Erythroblast (primary cell): ENCODE data around the gene DNAI7.

ENCODE experiments used
- DNase-seq, 2 experiments: peaks; one replicate each; lab custom pipeline; 2025; lab: John Stamatoyannopoulos, UW
- GATA1 ChIP-seq: IDR thresholded peaks from 2 replicates; pipeline ENCODE4 v1.6.1; 2011; ENCODE audit warnings: low read depth, mild to moderate bottlenecking, control low read depth, low read length, moderate library complexity
- POLR2A ChIP-seq: IDR thresholded peaks from 2 replicates; pipeline ENCODE4 v1.6.1; 2011; ENCODE audit warnings: mild to moderate bottlenecking, low read length

DNAI7 gene

DNA sequence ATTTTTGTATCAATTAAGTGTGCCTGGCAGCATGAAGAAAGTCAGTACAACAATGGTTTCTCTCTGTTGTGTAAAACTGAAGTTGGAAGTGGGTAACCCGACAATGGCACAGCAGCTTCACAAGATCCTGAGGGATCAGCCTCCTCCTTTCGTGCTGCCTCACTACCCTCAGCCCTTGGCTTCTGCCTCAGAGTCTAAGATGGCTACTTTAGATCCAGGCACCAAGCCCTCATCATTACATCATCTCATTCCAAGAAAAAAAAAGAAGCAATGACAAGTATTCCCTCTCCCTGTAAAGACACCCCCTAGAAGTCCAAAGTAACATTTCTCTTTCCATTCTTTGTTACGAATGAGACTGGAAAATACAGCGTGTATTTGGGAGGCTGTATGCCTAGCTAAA, 92.6 kb downstream of the DNAI7 start:
- TF ChIP-seq GATA1, result no peak
- TF ChIP-seq POLR2A, result no peak
- DNase-seq, result no peak

DNA sequence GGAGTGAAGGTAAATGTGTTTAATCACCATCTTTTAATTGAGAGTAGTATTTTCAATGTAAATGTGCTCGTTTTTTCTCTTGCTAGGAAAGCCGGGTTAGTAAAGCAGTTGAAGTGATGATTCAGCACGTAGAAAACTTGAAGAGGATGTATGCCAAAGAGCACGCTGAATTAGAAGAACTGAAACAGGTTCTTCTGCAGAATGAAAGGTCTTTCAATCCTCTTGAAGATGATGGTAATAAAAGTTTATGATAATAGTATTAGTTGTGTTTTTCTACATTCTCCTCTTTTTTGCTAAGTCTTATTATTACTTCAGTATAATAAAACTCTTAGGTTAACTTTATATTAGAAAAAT, 93.9 kb downstream of the DNAI7 start:
- TF ChIP-seq GATA1, result no peak
- no peak for TF ChIP-seq POLR2A

DNA sequence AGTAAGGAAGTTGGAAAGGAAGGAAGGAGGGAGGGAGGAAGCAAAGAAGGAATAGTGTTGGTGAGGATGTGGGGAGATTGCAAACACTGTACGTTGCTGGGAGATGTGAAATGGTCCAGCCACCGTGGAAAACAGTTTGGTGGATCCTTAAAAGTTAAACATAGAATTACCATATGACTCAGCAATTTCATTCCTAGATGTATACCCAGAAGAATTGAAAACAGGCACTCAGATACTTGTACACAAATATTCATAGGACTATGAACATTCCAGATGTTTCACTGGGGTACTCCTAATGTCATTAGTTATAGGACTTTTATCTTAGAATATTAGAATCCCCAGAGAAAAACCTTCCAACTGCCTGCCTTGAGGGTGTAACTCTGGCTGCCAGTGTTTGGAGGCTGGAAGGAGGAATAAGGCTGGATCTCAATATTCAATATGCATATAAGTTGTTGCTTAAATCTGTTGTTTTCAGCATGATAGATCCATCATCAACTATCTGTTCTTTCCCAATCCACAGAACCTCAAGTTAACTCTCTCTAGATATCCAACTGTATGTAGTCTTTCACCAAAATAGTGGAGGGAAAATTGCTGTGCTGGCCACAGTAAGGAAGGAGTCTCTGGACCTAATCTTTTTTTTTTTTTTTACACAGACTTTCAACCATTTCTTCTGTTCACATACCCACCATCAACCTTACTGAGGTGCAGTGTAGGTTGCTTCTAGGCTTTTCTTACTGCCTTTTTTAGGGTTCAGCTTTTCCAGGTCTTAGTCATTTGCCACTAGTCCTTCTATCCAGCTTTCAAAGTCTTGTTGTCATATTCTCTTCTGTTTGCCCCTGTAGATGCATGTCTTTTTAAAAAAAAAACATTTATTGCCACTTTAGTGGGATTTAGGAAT, 94.5 kb downstream of the DNAI7 start:
- no peak for TF ChIP-seq POLR2A
- no peak for DNase-seq

More for the DNA sequence above, 93.9 kb downstream of the DNAI7 start:
- no peak for DNase-seq

DNA sequence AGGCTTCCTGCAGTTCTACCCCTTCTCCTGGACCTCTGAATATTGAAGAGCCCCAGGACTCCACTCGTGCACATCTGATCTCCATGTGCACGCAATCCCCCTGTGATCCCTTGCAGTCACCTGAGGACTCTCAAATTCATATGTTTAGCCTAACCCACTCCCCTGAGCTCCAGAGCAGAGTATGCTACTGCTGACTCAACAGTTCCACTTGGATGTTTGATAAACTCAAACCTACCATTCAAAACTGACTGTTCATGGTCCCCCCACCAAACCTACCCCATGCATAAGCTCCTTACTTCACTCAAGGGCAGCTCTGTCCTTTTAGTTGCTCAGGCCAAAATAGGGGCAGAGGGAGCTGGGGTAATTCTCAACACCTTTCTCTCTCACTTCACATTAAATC, 96.0 kb downstream of the DNAI7 start:
- DNase-seq, result no peak
- TF ChIP-seq GATA1, result no peak
- TF ChIP-seq POLR2A, result no peak

DNA sequence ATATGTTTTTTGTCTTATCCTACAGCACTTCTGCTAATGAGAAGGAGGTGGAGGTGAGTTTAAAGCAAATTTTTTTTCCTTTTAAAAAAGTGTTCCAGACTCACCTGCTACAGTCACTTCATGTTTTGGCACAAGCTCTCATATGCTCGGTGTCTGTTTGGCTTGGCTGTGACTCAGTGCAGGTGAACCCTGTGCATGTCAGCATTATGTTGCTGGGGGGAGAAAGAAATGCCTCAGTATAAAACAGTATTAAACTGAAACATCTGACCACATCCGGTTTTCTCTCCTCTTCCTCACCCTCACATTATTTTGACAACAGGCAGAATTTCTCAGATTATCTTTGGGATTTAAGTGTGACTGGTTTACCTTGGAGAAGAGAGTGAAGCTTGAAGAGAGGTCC, 105.2 kb downstream of the DNAI7 start:
- no peak for TF ChIP-seq POLR2A
- TF ChIP-seq GATA1, result no peak
- DNase-seq, result no peak

DNA sequence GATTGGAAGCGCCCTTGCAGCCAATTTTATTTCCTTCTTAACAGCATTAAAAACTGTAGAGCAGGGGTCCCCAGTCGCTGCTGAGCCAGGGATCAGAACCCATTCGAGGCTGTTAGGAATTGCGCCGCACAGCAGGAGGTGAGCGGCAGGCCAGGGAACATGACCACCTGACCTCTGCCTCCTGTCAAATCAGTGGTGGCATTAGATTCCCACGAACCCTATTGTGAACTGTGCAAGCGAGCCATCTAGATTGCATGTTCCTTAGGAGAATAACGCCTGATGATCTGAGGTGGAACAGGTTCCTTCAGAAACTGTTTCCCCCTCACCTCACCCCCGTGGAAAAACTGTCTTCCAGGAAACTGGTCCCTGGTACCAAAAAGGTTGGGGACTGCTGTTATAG, 107.4 kb downstream of the DNAI7 start:
- no peak for DNase-seq
- TF ChIP-seq GATA1, result no peak
- TF ChIP-seq POLR2A, result no peak

DNA sequence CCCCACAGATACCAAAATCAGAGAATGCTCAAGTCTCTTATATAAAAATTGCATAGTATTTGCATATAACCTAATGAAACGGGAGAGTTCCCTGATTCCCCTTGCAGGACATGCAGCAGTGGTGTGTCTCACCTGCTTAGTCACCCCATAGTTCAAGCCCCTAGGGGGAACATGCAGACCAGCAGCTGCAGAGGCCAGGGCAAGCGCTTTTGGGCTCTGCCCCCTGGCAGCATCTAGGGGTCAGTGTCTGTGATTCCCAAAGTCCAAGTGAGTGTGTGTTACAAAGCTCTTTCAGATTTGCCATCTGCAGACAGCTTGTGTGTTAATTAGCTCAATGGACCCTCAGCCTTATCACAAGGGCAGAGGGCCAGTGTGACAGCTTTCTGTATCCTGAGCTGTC, 110.1 kb downstream of the DNAI7 start:
- DNase-seq, result no peak
- TF ChIP-seq POLR2A (no peak), GATA1 (no peak)

DNA sequence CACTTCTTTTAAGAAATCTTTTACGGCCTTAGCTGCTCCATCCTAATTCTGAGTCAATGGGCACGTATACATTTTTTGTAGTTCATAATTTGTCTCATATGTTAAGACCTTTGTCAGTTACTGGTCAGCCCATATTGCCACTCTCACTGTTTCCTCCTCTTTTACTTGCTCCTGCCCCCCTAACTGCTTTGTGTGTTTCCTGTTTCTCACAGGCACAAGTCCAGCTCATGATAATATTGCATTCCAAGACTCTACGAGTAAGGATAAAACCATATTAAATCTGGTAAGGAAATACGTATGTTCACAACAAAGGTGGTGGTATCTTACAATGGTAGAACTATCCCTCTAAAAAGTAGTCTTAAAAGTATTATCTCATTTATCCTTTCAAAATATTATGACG, 111.7 kb downstream of the DNAI7 start:
- TF ChIP-seq POLR2A (no peak), GATA1 (no peak)
- DNase-seq, result no peak

DNA sequence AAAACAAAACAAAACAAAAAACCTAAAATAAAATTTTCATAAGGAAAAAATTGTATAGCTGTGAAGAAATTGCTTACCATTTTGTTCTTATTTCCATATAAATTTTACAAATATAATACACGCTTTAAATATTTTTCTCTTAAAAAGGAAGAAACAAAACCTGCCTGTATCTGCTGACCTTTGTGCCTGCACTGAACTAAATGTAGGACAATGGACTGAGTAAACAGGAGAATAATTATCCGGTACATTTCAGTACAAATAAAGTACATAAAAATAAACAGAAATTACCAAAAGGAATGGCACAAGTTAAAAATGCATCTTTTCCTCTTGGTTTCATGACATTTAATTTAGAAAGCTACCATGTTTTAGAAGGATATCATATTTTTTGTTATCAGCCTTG, 112.3 kb downstream of the DNAI7 start:
- TF ChIP-seq GATA1 (no peak), POLR2A (no peak)
- DNase-seq, result no peak

DNA sequence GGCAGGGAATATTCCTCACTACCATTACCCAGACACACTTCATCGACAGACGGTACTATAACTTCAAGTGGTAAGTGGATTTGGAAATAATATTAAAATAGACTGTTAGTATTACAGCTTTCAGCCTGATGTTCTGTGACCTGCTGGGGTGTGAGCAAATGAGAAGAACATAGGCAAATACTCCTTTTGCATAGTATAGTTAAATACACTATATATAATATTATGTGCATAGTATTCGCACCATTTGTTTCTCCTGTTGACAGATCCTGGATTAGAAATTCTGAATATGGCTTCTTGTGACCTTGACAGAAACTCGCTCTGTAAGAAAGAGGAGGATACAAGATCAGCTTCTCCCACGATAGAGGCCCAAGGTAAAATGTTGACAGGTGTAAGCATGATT, 115.6 kb downstream of the DNAI7 start:
- DNase-seq, result no peak
- TF ChIP-seq POLR2A (no peak), GATA1 (no peak)

DNA sequence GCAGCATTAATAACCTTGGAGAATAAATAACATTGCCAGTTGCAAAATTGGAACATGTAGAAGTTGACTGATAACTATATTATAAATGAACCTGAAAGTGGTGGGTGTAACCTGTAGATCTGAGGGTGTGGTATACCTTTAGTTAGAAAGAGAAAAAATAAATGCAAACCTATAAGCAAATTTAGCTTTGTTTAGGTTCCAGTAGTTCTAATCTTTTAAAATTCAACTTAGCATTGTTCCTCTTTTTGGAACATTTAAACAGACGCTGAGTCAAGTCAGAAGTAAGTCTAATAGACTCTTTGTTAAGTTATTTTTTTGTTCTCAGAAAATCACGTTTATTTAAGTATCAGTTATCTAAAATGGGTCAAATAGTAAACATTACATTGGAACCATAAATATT, 120.0 kb downstream of the DNAI7 start:
- DNase-seq, result no peak
- no peak for TF ChIP-seq GATA1
- no peak for TF ChIP-seq POLR2A

DNA sequence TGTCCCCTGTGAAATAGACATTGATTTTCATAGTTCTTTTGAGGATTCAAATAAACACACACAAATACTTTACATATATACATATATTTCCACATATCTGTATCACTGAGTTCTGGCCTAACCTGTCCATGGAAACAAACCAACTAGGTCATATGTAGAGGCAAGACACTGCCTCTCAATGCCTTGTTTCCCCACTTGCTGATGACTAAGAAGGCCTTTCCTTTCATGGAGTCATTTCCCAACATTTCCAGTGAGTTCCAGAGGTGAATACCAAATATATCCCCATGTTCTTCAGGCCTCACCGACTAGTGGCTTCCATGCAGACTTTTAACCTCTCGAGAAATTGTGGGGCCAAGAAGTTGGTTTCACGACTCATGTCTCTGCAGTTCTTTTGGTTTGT, 120.8 kb downstream of the DNAI7 start:
- DNase-seq, result no peak
- no peak for TF ChIP-seq GATA1
- no peak for TF ChIP-seq POLR2A

DNA sequence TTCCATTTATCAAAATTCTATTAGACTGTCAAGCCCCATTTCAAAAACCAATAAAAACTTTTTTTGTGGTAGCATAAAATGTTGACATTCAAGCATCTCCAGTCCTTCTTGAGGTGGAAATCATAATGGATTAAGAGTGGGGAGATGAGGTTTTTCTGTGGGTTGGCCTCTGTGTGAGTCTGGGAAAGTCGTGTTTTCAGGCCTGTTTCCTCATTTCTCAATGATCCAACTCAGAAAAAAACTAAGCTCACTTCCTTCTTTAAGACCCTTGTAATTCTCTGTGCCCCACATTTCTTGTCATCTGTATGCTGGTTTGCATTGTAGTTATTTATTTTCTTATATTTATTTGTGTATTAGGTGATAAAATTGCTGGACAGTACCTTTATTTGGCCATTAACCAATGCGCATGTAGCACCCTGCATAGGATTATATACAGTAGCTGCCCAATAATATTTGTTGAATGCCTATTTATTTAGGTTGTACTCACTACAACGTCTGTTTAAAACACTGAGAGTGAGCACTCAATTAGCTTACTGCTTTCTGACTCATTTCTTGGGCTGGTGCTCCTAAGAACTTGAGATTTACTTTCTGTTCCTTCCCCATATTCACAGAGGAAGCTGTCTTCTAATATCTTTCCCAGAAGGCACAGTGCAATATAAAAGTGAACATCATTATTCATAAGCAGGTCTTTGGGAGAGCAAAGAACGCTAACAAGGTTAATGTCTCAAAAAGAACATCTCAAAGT, 121.9 kb downstream of the DNAI7 start:
- TF ChIP-seq POLR2A, result no peak
- no peak for TF ChIP-seq GATA1
- DNase-seq, result no peak

DNA sequence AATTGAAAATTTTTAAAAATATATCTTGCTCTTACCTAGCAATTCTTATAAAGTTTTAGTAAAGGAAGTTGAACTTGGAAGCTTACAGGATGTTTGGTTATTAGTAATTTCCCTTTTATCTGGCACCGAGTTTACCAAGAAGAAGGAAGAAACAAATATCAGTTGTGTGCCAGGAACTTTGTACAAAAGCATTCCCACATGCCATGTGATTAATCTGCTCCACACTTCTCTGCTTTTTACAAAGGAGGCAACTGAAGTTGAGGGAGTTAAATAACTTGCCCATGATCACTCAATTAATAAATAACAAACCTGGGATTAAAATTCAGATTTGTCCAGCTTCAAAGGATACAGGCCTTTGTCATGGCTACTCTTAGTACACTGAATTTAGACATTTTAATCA, 123.6 kb downstream of the DNAI7 start:
- TF ChIP-seq GATA1 (no peak), POLR2A (no peak)
- DNase-seq, result no peak

DNA sequence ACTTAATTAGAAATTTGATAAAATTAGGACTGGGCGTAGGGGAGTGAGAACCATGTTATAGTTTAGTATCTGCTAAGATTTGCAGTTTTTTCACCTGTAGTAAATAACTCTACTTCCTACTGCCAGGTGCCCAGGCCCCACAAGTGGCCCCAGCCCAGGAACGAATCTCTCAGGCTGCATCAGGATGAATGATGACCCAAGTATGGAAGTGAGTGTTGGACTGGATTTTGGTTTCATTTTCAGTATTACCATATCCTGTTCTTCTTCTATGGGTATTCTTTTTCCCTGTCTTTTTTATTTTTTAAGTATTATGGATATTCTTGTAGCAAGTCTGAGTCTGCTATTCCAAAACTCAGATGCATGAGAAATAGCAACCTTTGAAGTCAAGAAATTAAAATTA, 125.7 kb downstream of the DNAI7 start:
- TF ChIP-seq POLR2A, result no peak
- TF ChIP-seq GATA1, result no peak
- DNase-seq, result no peak
